ENCODE data around the gene FAM20A.
A peak's percentile ranks its signal among the peaks of the same experiment; 100 is the strongest.

Gene FAM20A

GRCh38 chr17:68516732-68517131, 84.4 kb downstream of the FAM20A start:
- Histone ChIP-seq H3K9me3 (ENCODE audit: control insufficient read depth in 5 of 5, low read length in 5 of 5) (no peaks in the 10 kb centered on the region), H3K4me3 (ENCODE audit: low read depth in 1 of 5, low read length in 5 of 5) (no peak overlapping the region), H3K36me3 (ENCODE audit: control insufficient read depth in 5 of 5, insufficient read depth in 5 of 5, low read length in 5 of 5) (peaks cover 13 to 41% (median 22%) of the 10 kb centered on the region in 5 donors), H3K4me1 (ENCODE audit: control insufficient read depth in 5 of 5, insufficient read depth in 5 of 5, low read length in 5 of 5) (peaks cover 2 to 42% (median 36%) of the 10 kb centered on the region in 5 donors), H3K9ac (ENCODE audit: low read length in 5 of 5) (no peak overlapping the region), H3K27ac (ENCODE audit: low read depth, low read length) (peak overlapping the region; percentile 99), H3K27me3 (ENCODE audit: control insufficient read depth in 5 of 5, insufficient read depth in 4 of 5, low read length in 5 of 5) (no peaks in the 10 kb centered on the region)

- H3K27me3 ChIP-seq (ENCODE audit: control insufficient read depth in 5 of 5, insufficient read depth in 4 of 5, low read length in 5 of 5): no peaks in the 10 kb centered on the region
- no peaks in the 10 kb centered on the region for H3K9me3 ChIP-seq (ENCODE audit: control insufficient read depth in 5 of 5, low read length in 5 of 5)
- peaks cover 13 to 40% (median 21%) of the 10 kb centered on the region in 5 donors for H3K36me3 ChIP-seq (ENCODE audit: control insufficient read depth in 5 of 5, insufficient read depth in 5 of 5, low read length in 5 of 5)
- H3K4me1 ChIP-seq (ENCODE audit: control insufficient read depth in 5 of 5, insufficient read depth in 5 of 5, low read length in 5 of 5): peaks cover 4 to 56% (median 47%) of the 10 kb centered on the region in 5 donors
- peak overlapping the region; percentile 26 to 99 (median 99) for H3K9ac ChIP-seq (ENCODE audit: low read length in 5 of 5)
- peak overlapping the region; percentile 99 for H3K27ac ChIP-seq (ENCODE audit: low read depth, low read length)
- peak overlapping the region; percentile 79 to 98 (median 95) for H3K4me3 ChIP-seq (ENCODE audit: low read depth in 1 of 5, low read length in 5 of 5)
Measured at GRCh38 chr17:68514831-68515635, 86.1 kb downstream of the FAM20A start.

DNA sequence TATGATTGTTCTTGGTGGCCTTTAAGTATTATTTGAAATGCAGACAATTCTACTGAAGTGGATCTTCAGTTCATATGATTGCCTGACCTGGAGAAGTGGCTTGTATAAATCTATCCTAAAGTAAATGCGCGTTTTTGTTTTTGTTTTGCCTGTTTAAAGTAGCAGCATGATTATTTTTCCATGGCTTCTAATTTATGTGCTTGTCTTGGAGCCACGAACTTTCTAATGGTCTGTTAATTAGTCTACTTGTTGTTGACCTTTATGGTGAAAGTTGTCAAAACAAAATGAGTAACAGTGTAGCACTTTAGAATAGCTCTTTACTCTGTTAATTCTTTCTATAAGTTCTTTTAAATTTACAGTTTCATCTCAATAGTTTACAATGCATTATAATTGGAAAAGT, 87.2 kb downstream of the FAM20A start:
- peaks cover 11 to 30% (median 19%) of the 10 kb centered on the region in 5 donors for H3K36me3 ChIP-seq (ENCODE audit: control insufficient read depth in 5 of 5, insufficient read depth in 5 of 5, low read length in 5 of 5)
- H3K9me3 ChIP-seq (ENCODE audit: control insufficient read depth in 5 of 5, low read length in 5 of 5): no peaks in the 10 kb centered on the region
- H3K4me3 ChIP-seq (ENCODE audit: low read depth in 1 of 5, low read length in 5 of 5): peak overlapping the region; percentile 79 to 98 (median 95)
- H3K27ac ChIP-seq (ENCODE audit: low read depth, low read length): peak overlapping the region; percentile 99
- peak overlapping the region; percentile 92 to 99 (median 99) for H3K9ac ChIP-seq (ENCODE audit: low read length in 5 of 5)
- H3K4me1 ChIP-seq (ENCODE audit: control insufficient read depth in 5 of 5, insufficient read depth in 5 of 5, low read length in 5 of 5): peaks cover 8 to 63% (median 50%) of the 10 kb centered on the region in 5 donors
- no peaks in the 10 kb centered on the region for H3K27me3 ChIP-seq (ENCODE audit: control insufficient read depth in 5 of 5, insufficient read depth in 4 of 5, low read length in 5 of 5)

- Histone ChIP-seq H3K27me3 (ENCODE audit: control insufficient read depth in 5 of 5, insufficient read depth in 4 of 5, low read length in 5 of 5) (no peaks in the 10 kb centered on the region), H3K27ac (ENCODE audit: low read depth, low read length) (peak overlapping the region; percentile 99), H3K4me1 (ENCODE audit: control insufficient read depth in 5 of 5, insufficient read depth in 5 of 5, low read length in 5 of 5) (peaks cover 8 to 63% (median 48%) of the 10 kb centered on the region in 5 donors), H3K9ac (ENCODE audit: low read length in 5 of 5) (peak overlapping the region; percentile 92 to 99 (median 99)), H3K4me3 (ENCODE audit: low read depth in 1 of 5, low read length in 5 of 5) (peak overlapping the region; percentile 79 to 98 (median 95)), H3K9me3 (ENCODE audit: control insufficient read depth in 5 of 5, low read length in 5 of 5) (no peaks in the 10 kb centered on the region), H3K36me3 (ENCODE audit: control insufficient read depth in 5 of 5, insufficient read depth in 5 of 5, low read length in 5 of 5) (peaks cover 10 to 25% (median 13%) of the 10 kb centered on the region in 5 donors)
Measured at GRCh38 chr17:68512960-68513474, 88.2 kb downstream of the FAM20A start.

DNA sequence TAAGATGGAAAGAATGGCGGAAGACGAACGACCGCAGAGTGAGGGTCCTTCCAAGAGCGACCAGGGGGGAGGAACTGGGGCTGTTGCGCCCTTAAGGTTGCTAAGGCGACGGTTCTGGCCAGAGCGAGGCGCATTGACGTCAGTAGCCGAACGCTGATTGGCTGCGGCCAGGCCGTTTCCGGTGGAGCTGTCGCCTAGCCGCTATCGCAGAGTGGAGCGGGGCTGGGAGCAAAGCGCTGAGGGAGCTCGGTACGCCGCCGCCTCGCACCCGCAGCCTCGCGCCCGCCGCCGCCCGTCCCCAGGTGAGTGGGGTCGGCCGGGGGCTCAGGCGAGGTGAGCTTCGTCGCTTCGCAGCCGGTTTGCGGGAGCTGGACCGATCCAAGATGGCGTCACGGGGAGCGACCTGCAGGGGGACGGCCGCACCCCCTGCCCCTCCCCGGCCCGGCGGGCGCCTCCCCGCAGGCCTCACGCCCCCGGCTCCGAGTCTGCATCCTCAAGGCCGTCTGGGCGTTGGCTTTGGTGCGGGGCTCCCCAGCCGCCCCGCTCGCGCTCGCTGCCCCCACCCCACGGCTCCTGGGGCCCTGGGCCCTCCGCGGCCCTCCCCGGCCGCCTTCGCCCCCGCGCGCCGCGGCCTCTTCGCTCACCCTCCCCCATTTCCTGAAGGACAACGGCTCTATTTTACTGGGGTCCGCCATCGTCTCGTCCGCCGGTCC, 88.8 kb downstream of the FAM20A start, which contains the start of gene PRKAR1A:
TSS of gene PRKAR1A (plus strand) at position 184 of the 713 bp plus-strand sequence. CDS start 2,970 bp downstream, outside the sequence.
- Histone ChIP-seq H3K27ac (ENCODE audit: low read depth, low read length) (peak within 1 kb of the TSS; percentile 99), H3K4me1 (ENCODE audit: control insufficient read depth in 5 of 5, insufficient read depth in 5 of 5, low read length in 5 of 5) (peaks cover 8 to 59% (median 48%) of the 10 kb centered on the region in 5 donors), H3K9me3 (ENCODE audit: control insufficient read depth in 5 of 5, low read length in 5 of 5) (no peaks in the 10 kb centered on the region), H3K9ac (ENCODE audit: low read length in 5 of 5) (peak within 1 kb of the TSS; percentile 92 to 99 (median 99)), H3K36me3 (ENCODE audit: control insufficient read depth in 5 of 5, insufficient read depth in 5 of 5, low read length in 5 of 5) (peaks cover 4 to 18% (median 9%) of the 10 kb centered on the region in 5 donors), H3K4me3 (ENCODE audit: low read depth in 1 of 5, low read length in 5 of 5) (peak within 1 kb of the TSS; percentile 79 to 98 (median 95)), H3K27me3 (ENCODE audit: control insufficient read depth in 5 of 5, insufficient read depth in 4 of 5, low read length in 5 of 5) (no peaks in the 10 kb centered on the region)

DNA sequence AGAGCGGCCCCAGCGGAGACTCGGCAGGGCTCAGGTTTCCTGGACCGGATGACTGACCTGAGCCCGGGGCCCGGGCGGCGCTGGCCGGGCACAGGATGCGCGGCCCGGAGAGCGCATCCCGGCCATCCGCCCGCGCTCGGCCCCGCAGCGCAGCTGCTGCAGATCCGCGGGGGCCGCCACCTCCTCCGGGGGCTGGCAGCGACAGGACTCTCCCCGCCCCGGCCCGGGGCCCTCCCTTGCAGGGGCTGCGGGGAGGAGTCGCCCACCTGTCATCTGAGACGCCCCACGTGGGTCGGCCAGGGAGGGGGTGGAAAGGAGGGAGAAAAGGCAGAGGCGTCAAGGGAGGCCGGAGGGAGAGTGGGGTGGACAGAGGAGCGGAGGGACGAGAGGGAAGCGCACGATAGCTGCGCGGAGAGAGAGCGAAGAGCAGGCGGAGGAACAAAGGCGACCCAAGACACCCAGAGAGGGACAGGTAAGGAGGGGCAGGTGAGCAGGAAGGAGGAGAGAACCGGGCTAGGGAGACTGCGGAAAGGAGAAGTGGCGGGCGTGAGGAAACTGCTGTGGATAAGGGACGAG, 89.4 kb downstream of the FAM20A start:
- H3K27me3 ChIP-seq (ENCODE audit: control insufficient read depth in 5 of 5, insufficient read depth in 4 of 5, low read length in 5 of 5): no peaks in the 10 kb centered on the region
- H3K36me3 ChIP-seq (ENCODE audit: control insufficient read depth in 5 of 5, insufficient read depth in 5 of 5, low read length in 5 of 5): peaks cover 2 to 12% (median 4%) of the 10 kb centered on the region in 5 donors
- H3K9me3 ChIP-seq (ENCODE audit: control insufficient read depth in 5 of 5, low read length in 5 of 5): no peaks in the 10 kb centered on the region
- H3K27ac ChIP-seq (ENCODE audit: low read depth, low read length): peak overlapping the region; percentile 99
- peak overlapping the region; percentile 79 to 99 (median 92) for H3K9ac ChIP-seq (ENCODE audit: low read length in 5 of 5)
- peak overlapping the region; percentile 79 to 97 (median 95) for H3K4me3 ChIP-seq (ENCODE audit: low read depth in 1 of 5, low read length in 5 of 5)
- peaks cover 8 to 59% (median 48%) of the 10 kb centered on the region in 5 donors for H3K4me1 ChIP-seq (ENCODE audit: control insufficient read depth in 5 of 5, insufficient read depth in 5 of 5, low read length in 5 of 5)

DNA sequence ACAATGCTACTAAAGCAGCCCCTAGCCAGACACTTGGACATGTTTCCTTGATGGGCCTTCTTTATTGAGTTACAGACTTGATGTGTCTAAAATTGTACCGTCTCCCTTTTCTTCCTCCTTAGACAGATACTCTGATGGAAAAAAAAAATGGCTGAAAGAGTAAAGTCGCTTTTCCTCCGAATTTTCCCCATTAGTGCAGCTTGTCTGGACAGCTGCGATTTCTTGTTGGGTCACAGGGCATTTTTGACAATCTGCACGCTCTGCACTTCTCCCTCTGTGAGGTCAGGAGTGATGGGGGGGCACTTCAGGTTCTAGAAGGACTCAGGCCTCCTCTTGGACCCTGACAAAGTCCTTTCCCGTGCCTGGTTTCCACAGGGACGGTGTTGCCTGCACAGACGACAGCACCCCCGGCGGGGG, 89.9 kb downstream of the FAM20A start:
- Histone ChIP-seq H3K4me1 (ENCODE audit: control insufficient read depth in 5 of 5, insufficient read depth in 5 of 5, low read length in 5 of 5) (peaks cover 8 to 59% (median 48%) of the 10 kb centered on the region in 5 donors), H3K4me3 (ENCODE audit: low read depth in 1 of 5, low read length in 5 of 5) (peak overlapping the region; percentile 52 to 97 (median 94)), H3K9ac (ENCODE audit: low read length in 5 of 5) (peak overlapping the region in 2 of 5 donors; percentile 50 to 99), H3K27ac (ENCODE audit: low read depth, low read length) (peak overlapping the region; percentile 99), H3K27me3 (ENCODE audit: control insufficient read depth in 5 of 5, insufficient read depth in 4 of 5, low read length in 5 of 5) (no peaks in the 10 kb centered on the region), H3K9me3 (ENCODE audit: control insufficient read depth in 5 of 5, low read length in 5 of 5) (no peaks in the 10 kb centered on the region), H3K36me3 (ENCODE audit: control insufficient read depth in 5 of 5, insufficient read depth in 5 of 5, low read length in 5 of 5) (peaks cover 0 to 10% (median 2%) of the 10 kb centered on the region in 5 donors)

GRCh38 chr17:68509141-68510057, 91.8 kb downstream of the FAM20A start:
- no peaks in the 10 kb centered on the region for H3K36me3 ChIP-seq (ENCODE audit: control insufficient read depth in 5 of 5, insufficient read depth in 5 of 5, low read length in 5 of 5)
- H3K27me3 ChIP-seq (ENCODE audit: control insufficient read depth in 5 of 5, insufficient read depth in 4 of 5, low read length in 5 of 5): no peaks in the 10 kb centered on the region
- peaks cover 5 to 43% (median 34%) of the 10 kb centered on the region in 5 donors for H3K4me1 ChIP-seq (ENCODE audit: control insufficient read depth in 5 of 5, insufficient read depth in 5 of 5, low read length in 5 of 5)
- peak overlapping the region in 1 of 5 donors; percentile 40 for H3K4me3 ChIP-seq (ENCODE audit: low read depth in 1 of 5, low read length in 5 of 5)
- no peak overlapping the region for H3K9ac ChIP-seq (ENCODE audit: low read length in 5 of 5)
- no peaks in the 10 kb centered on the region for H3K9me3 ChIP-seq (ENCODE audit: control insufficient read depth in 5 of 5, low read length in 5 of 5)
- peak overlapping the region; percentile 56 for H3K27ac ChIP-seq (ENCODE audit: low read depth, low read length)

GRCh38 chr17:68507576-68507975, 93.6 kb downstream of the FAM20A start:
- Histone ChIP-seq H3K27ac (ENCODE audit: low read depth, low read length) (no peak overlapping the region), H3K4me1 (ENCODE audit: control insufficient read depth in 5 of 5, insufficient read depth in 5 of 5, low read length in 5 of 5) (peaks cover 5 to 33% (median 27%) of the 10 kb centered on the region in 5 donors), H3K27me3 (ENCODE audit: control insufficient read depth in 5 of 5, insufficient read depth in 4 of 5, low read length in 5 of 5) (no peaks in the 10 kb centered on the region), H3K4me3 (ENCODE audit: low read depth in 1 of 5, low read length in 5 of 5) (no peak overlapping the region), H3K36me3 (ENCODE audit: control insufficient read depth in 5 of 5, insufficient read depth in 5 of 5, low read length in 5 of 5) (no peaks in the 10 kb centered on the region), H3K9ac (ENCODE audit: low read length in 5 of 5) (no peak overlapping the region), H3K9me3 (ENCODE audit: control insufficient read depth in 5 of 5, low read length in 5 of 5) (no peaks in the 10 kb centered on the region)

Data from subcutaneous abdominal adipose tissue (tissue), 5 donors.